GM12878 (cell line): ENCODE data around the gene CCNY.
A peak's percentile ranks its signal among the peaks of the same experiment; 100 is the strongest.

Source experiments
- BACH1 ChIP-seq: fragments of 450-650 bp; IDR thresholded peaks from 2 replicates; pipeline ENCODE4 v1.6.1; 2017; ENCODE audit warnings: mild to moderate bottlenecking, borderline replicate concordance
- BRCA1 ChIP-seq: IDR thresholded peaks from 2 replicates; pipeline ENCODE4 v1.6.1; 2011; ENCODE audit warnings: low read depth, low read length, improper control_type of control experiment
- FOS ChIP-seq: IDR thresholded peaks from 3 replicates; pipeline ENCODE4 v1.6.1; 2011; ENCODE audit warnings: borderline replicate concordance; ENCODE audit not compliant: insufficient read length; ENCODE audit errors: extremely low read depth
- JUND ChIP-seq: IDR thresholded peaks from 2 replicates; pipeline ENCODE4 v1.6.1; 2012; ENCODE audit warnings: low read depth, mild to moderate bottlenecking, low read length, improper control_type of control experiment, moderate library complexity
- POLR2A ChIP-seq: IDR thresholded peaks from 2 replicates; pipeline ENCODE4 v1.6.1; 2011; ENCODE audit warnings: low read depth, mild to moderate bottlenecking, low read length
- RAD21 ChIP-seq: IDR thresholded peaks from 2 replicates; pipeline ENCODE4 v1.6.1; 2011; ENCODE audit warnings: mild to moderate bottlenecking, low read depth, low read length, moderate library complexity; ENCODE audit not compliant: insufficient read depth
- SP1 ChIP-seq: IDR thresholded peaks from one replicate; pipeline ENCODE4 v1.6.1; 2011; ENCODE audit warnings: low read depth, low read length
- ZZZ3 ChIP-seq: IDR thresholded peaks from 2 replicates; pipeline ENCODE4 v1.6.1; 2011; ENCODE audit warnings: low read depth; ENCODE audit not compliant: control insufficient read depth, insufficient read length
- TF ChIP-seq, protein P1 (sequence below), 3 experiments: IDR thresholded peaks in 2 of 3; conservative IDR thresholded peaks in 1 of 3; 2 replicates each; pipeline ENCODE4 v1.5.1; 2011; ENCODE audit warnings: low read depth in 3 of 3, low read length in 3 of 3, mild to moderate bottlenecking in 3 of 3, control low read depth in 2 of 3, moderate library complexity in 2 of 3, inconsistent platforms in 1 of 3, mixed read lengths in 1 of 3; ENCODE audit not compliant: control insufficient read depth in 2 of 3, insufficient read depth in 1 of 3; ENCODE audit errors: extremely low read depth in 1 of 3

- TF ChIP-seq, protein P1, sequence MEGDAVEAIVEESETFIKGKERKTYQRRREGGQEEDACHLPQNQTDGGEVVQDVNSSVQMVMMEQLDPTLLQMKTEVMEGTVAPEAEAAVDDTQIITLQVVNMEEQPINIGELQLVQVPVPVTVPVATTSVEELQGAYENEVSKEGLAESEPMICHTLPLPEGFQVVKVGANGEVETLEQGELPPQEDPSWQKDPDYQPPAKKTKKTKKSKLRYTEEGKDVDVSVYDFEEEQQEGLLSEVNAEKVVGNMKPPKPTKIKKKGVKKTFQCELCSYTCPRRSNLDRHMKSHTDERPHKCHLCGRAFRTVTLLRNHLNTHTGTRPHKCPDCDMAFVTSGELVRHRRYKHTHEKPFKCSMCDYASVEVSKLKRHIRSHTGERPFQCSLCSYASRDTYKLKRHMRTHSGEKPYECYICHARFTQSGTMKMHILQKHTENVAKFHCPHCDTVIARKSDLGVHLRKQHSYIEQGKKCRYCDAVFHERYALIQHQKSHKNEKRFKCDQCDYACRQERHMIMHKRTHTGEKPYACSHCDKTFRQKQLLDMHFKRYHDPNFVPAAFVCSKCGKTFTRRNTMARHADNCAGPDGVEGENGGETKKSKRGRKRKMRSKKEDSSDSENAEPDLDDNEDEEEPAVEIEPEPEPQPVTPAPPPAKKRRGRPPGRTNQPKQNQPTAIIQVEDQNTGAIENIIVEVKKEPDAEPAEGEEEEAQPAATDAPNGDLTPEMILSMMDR (IDR thresholded peaks at IDR 0.05 in 2 of 3, conservative IDR thresholded peaks at IDR 0.05 in 1 of 3; ENCODE audit: control insufficient read depth in 2 of 3, extremely low read depth in 1 of 3, insufficient read depth in 1 of 3, low read depth in 3 of 3, low read length in 3 of 3), result no peak
- TF ChIP-seq FOS (no peak), RAD21 (peak; percentile 12; the same call in 1 of the 2 replicates), BACH1 (no peak), POLR2A (no peak), ZZZ3 (no peak), SP1 (no peak), JUND (peak; percentile 78; the same call in 1 of the 2 replicates), BRCA1 (no peak)
Observed at GRCh38 chr10:35341521-35341920, 5.2 kb downstream of the CCNY start.
